ENCODE results near the gene HMGCS1.

GRCh38 chr5:43305948-43306565, 7.2 kb downstream of the HMGCS1 start:
- TF ChIP-seq SRF (IDR thresholded peaks at IDR 0.05; ENCODE audit: low read depth) (no peak), CTCF (IDR thresholded peaks at IDR 0.05 in 2 of 3, conservative IDR thresholded peaks at IDR 0.05 in 1 of 3; ENCODE audit: borderline replicate concordance in 1 of 3, insufficient read depth in 1 of 3, low read depth in 2 of 3, low read length in 2 of 3) (peak; percentile 57 to 79 (median 70); a peak in 5 of 6 replicates), POLR2A (IDR thresholded peaks at IDR 0.05; ENCODE audit: borderline replicate concordance, extremely low read depth, insufficient read depth, insufficient read length) (no peak), MAX (IDR thresholded peaks at IDR 0.05) (no peak), EZH2phosphoT487 (IDR thresholded peaks at IDR 0.05; ENCODE audit: borderline replicate concordance) (no peak), POLR2AphosphoS5 (IDR thresholded peaks at IDR 0.05; ENCODE audit: low read depth, low read length) (no peak), SIN3A (IDR thresholded peaks at IDR 0.05; ENCODE audit: low read depth) (no peak), YY1 (IDR thresholded peaks at IDR 0.05; ENCODE audit: extremely low read depth, insufficient replicate concordance, low read depth, low read length) (no peak), ATF3 (IDR thresholded peaks at IDR 0.05) (no peak), CBX3 (IDR thresholded peaks at IDR 0.05; ENCODE audit: low read depth) (no peak), REST (IDR thresholded peaks at IDR 0.05; ENCODE audit: low read depth) (no peak), ZBTB33 (IDR thresholded peaks at IDR 0.05; ENCODE audit: extremely low read depth, insufficient replicate concordance, low read length) (no peak)

All from HCT116 (cell line).